ENCODE measurements around the gene PDS5B.

DNA sequence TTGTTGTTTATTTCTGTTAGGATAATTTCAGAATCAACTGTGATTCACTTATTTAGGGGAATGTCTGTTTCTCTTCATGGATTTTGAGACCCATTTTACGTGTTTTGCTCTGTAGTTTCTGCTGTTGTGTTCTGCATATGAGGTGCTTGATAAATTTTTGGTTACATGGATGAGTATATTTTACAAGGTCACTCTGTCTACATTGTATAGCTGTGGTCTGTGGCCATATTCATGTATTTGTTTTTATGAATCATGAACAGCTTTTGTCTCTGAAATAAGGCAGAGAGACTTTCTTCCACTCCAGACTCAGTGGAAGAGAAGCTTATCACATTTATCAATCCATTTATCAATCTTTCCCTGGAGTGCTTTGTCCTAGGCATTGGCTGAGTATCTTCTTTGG is 56.6 kb downstream of the PDS5B start:
- TF ChIP-seq GATA2 (IDR thresholded peaks at IDR 0.05; ENCODE audit: low read depth, low read length) (no peak), GATA3 (IDR thresholded peaks at IDR 0.05; ENCODE audit: low read depth, low read length) (no peak)
